AG04450 (cell line): ENCODE data around the gene YIF1A. TPM values are rescaled to one million over a fixed set of nuclear protein-coding genes. Genes with fewer than 3 reads are reported as not detected.

Source experiments
- CTCF ChIA-PET: fragments of 300-600, 350-600 bp; formaldehyde crosslinking; extraction: SDS; loops from one replicate; lab custom pipeline; 2022; ENCODE audit warnings: antibody characterized with exemption, inconsistent platforms; lab: Charles Lee
- POLR2A ChIA-PET: fragments of 350-600 bp; formaldehyde crosslinking; extraction: SDS; loops from one replicate; lab custom pipeline; 2021; ENCODE audit warnings: antibody characterized with exemption, inconsistent platforms; lab: Yijun Ruan, JAX
- DNase-seq: peaks from one replicate; pipeline ENCODE4 v3.0.0-alpha.2; 2011; ENCODE audit warnings: low read depth, low spot score
- H3K27ac ChIP-seq: one replicate; pipeline ENCODE4 v1.5.1; 2012; ENCODE audit warnings: low read depth, low read length, control low read depth
- H3K27me3 ChIP-seq: one replicate; pipeline ENCODE4 v1.6.0; 2012; ENCODE audit warnings: low read length; ENCODE audit not compliant: control insufficient read depth, insufficient read depth
- H3K4me3 ChIP-seq: 2 replicates; pipeline ENCODE4 v1.5.1; 2011; ENCODE audit warnings: mild to moderate bottlenecking, low read depth, low read length, control low read depth
- H3K9me3 ChIP-seq: 2 replicates; pipeline ENCODE4 v1.5.1; 2012; ENCODE audit warnings: low read length; ENCODE audit not compliant: control insufficient read depth, insufficient read depth
- CTCF ChIP-seq: IDR thresholded peaks from 2 replicates; pipeline ENCODE4 v1.5.1; 2011; ENCODE audit warnings: low read depth, low read length, control low read depth, inconsistent platforms
- polyA plus RNA-seq: library from polyadenylated mRNA; depleted of rRNA; stranded (reverse); fragments of >200 nt; gene quantifications from 2 replicates; pipeline ENCODE4 v1.2.3, GENCODE V29; 2011

Gene YIF1A
- polyA plus RNA-seq, 1 experiment: 126 TPM

GRCh38 chr11:66302656-66303055, 13.7 kb upstream of the YIF1A start:
- TF ChIP-seq CTCF: no peak
- Histone ChIP-seq H3K27me3 (peaks cover 8% of the 10 kb centered on the region), H3K4me3 (no peak overlapping the region), H3K9me3 (no peaks in the 10 kb centered on the region), H3K27ac (no peak overlapping the region)
- no peak for DNase-seq
- ChIA-PET CTCF (interaction anchor here (1.0 to 2.6 kb wide), 4 partner anchors 9 to 86 kb away, joined by 3 to 14 read pairs (median 4); no protein-coding TSS in a partner anchor), POLR2A (interaction anchor here (1.7 kb wide), 1 partner anchor 10 kb away, joined by 6 read pairs; no protein-coding TSS in a partner anchor)

- POLR2A ChIA-PET: no interaction called here
- no peaks in the 10 kb centered on the region; the same call in 1 of the 2 replicates for H3K9me3 ChIP-seq
- CTCF ChIA-PET: interaction anchor here (0.9 to 1.2 kb wide), 2 partner anchors 13 to 37 kb away, joined by 4 to 6 read pairs; partner anchors contain the start of gene RIN1
- no peak overlapping the region for H3K27ac ChIP-seq
- no peak for TF ChIP-seq CTCF
- peaks cover 11% of the 10 kb centered on the region for H3K27me3 ChIP-seq
- DNase-seq: no peak
- no peak overlapping the region for H3K4me3 ChIP-seq
Observed at GRCh38 chr11:66299186-66299585, 10.2 kb upstream of the YIF1A start.

GRCh38 chr11:66297610-66298009, 8.7 kb upstream of the YIF1A start:
- DNase-seq: no peak
- POLR2A ChIA-PET: interaction anchor here (0.7 to 1.0 kb wide), 2 partner anchors 8 to 29 kb away, joined by 3 to 9 read pairs; partner anchors contain the start of gene YIF1A

GRCh38 chr11:66294626-66295620, 6.0 kb upstream of the YIF1A start:
- no peak for TF ChIP-seq CTCF
- DNase-seq: no peak
- H3K4me3 ChIP-seq: no peak overlapping the region
- H3K9me3 ChIP-seq: no peaks in the 10 kb centered on the region; the same call in 1 of the 2 replicates
- no peak overlapping the region for H3K27ac ChIP-seq
- POLR2A ChIA-PET: no interaction called here
- CTCF ChIA-PET: no interaction called here
- peaks cover 30% of the 10 kb centered on the region for H3K27me3 ChIP-seq

More at GRCh38 chr11:66297610-66298009, 8.7 kb upstream of the YIF1A start:
- CTCF ChIA-PET: interaction anchor here (1.1 to 1.7 kb wide), 4 partner anchors 14 to 92 kb away, joined by 3 to 5 read pairs (median 4); no protein-coding TSS in a partner anchor
- Histone ChIP-seq H3K27ac (no peak overlapping the region), H3K4me3 (no peak overlapping the region), H3K27me3 (peaks cover 18% of the 10 kb centered on the region), H3K9me3 (no peaks in the 10 kb centered on the region; the same call in 1 of the 2 replicates)
- no peak for TF ChIP-seq CTCF
